Transverse colon (tissue), 4 donors: ENCODE results near the gene PRR33. TPM values are rescaled to one million over a fixed set of nuclear protein-coding genes. Genes with fewer than 3 reads are reported as not detected.
"Not testable (repeated sequence)": the region's sequence is repeated elsewhere in the genome, so short reads cannot be mapped to it uniquely, and the experiment has no call there.

Experiments used
- DNase-seq: peaks from one replicate; pipeline ENCODE4 v3.0.0-alpha.2; 2019
- H3K27ac ChIP-seq, 4 donors: fragments of 200-600 bp; sonication (generic); 2 replicates each; pipeline ENCODE4 v1.5.1; 2016 to 2018; ENCODE audit warnings: inconsistent platforms in 4 of 4
- H3K27me3 ChIP-seq: fragments of 200-600 bp; sonication (generic); 2 replicates; pipeline ENCODE4 v1.5.1; 2017; ENCODE audit warnings: inconsistent platforms
- H3K36me3 ChIP-seq, 4 donors: fragments of 200-600 bp; sonication (generic); 2 replicates each; pipeline ENCODE4 v1.5.1; 2017 to 2019; ENCODE audit warnings: inconsistent platforms in 4 of 4
- H3K4me1 ChIP-seq, 4 donors: fragments of 200-600 bp; sonication (generic); 2 replicates each; pipeline ENCODE4 v1.5.1; 2017 to 2020; ENCODE audit warnings: inconsistent platforms in 4 of 4
- H3K4me3 ChIP-seq, 4 donors: fragments of 200-600 bp; sonication (generic); 1 replicate in 1 of 4; 2 replicates in 3 of 4; pipeline versions ENCODE4 v1.5.1 to v1.6.1; 2017 to 2019; ENCODE audit warnings: inconsistent platforms in 4 of 4
- H3K9me3 ChIP-seq, 2 donors: fragments of 200-600 bp; sonication (generic); 2 replicates each; pipeline ENCODE4 v1.5.1; 2017 to 2019; ENCODE audit warnings: inconsistent platforms in 2 of 2
- EP300 ChIP-seq: sonication (generic); formaldehyde crosslinking; IDR thresholded peaks from one replicate; pipeline ENCODE4 v1.6.1; 2017; ENCODE audit warnings: antibody characterized with exemption, low read depth
- POLR2A ChIP-seq: fragments of 450-650 bp; IDR thresholded peaks from one replicate; pipeline ENCODE4 v1.6.1; 2016; ENCODE audit warnings: antibody characterized with exemption, mild to moderate bottlenecking, moderate library complexity
- POLR2AphosphoS5 ChIP-seq, 3 donors: sonication (generic); formaldehyde crosslinking; IDR thresholded peaks; one replicate each; pipeline ENCODE4 v1.6.1; 2016; ENCODE audit warnings: antibody characterized with exemption in 3 of 3
- WGBS, 2 donors: methylation state at CpG; one replicate each; pipeline ENCODE4 v1.1.5; 2018; ENCODE audit warnings: low coverage in 1 of 2; 5-methylcytosine and 5-hydroxymethylcytosine counted together
- in situ Hi-C, 4 donors: fragments of 200-750 bp; cut with MboI; loops; one replicate each; pipeline versions ENCODE4 v1.15.0 to v1.15.1; 2017; ENCODE audit warnings: low sequenced_read_pairs in 3 of 4, low pct_ligation_motif_present in 1 of 4, low pct_unique_long_range_greater_than_20kb in 1 of 4
- intact Hi-C: fragments of 100-400 bp; cut with DNase I; formaldehyde crosslinking; loops from one replicate; pipeline ENCODE4 v1.15.1; 2023; ENCODE audit warnings: low total_unique reads
- total RNA-seq, 4 donors: library from RNA; depleted of rRNA; stranded (reverse); fragments of >200 nt; gene quantifications; one replicate each; pipeline ENCODE4 v1.1.0, GENCODE V29; 2016
- TF ChIP-seq, protein P1 (sequence below), 5 experiments: fragments of 200-600 bp in 3 of 5; fragments of 450-650 bp in 2 of 5; sonication (generic) in 3 of 5; IDR thresholded peaks; 1 replicate in 2 of 5; 2 replicates in 3 of 5; pipeline ENCODE4 v1.5.1; 2016 to 2017; ENCODE audit warnings: antibody characterized with exemption in 5 of 5, inconsistent platforms in 3 of 5, mild to moderate bottlenecking in 2 of 5, moderate library complexity in 1 of 5

PRR33 gene
- total RNA-seq, 4 donors from 2014 or later = not detected

GRCh38 chr11:1876361-1877063 is 15.2 kb downstream of the PRR33 start:
- no peaks in the 10 kb centered on the region for H3K36me3 ChIP-seq
- no peaks in the 10 kb centered on the region for H3K27me3 ChIP-seq
- 20 to 27% methylated on average over 2 to 22 of the region's 26 CpGs for WGBS, 2 donors
- peak; percentile 60 for DNase-seq
- intact Hi-C loops (no loop called here), in situ Hi-C loops (no loop called here)
- peak overlapping the region; percentile 60 to 74 (median 67) for H3K27ac ChIP-seq
- H3K4me3 ChIP-seq = no peak overlapping the region
- TF ChIP-seq POLR2A (peak; percentile 19), EP300 (no peak), POLR2AphosphoS5 (IDR thresholded peaks at IDR 0.05) (peak in 1 of 3 donors; percentile 4)
- TF ChIP-seq, protein P1, sequence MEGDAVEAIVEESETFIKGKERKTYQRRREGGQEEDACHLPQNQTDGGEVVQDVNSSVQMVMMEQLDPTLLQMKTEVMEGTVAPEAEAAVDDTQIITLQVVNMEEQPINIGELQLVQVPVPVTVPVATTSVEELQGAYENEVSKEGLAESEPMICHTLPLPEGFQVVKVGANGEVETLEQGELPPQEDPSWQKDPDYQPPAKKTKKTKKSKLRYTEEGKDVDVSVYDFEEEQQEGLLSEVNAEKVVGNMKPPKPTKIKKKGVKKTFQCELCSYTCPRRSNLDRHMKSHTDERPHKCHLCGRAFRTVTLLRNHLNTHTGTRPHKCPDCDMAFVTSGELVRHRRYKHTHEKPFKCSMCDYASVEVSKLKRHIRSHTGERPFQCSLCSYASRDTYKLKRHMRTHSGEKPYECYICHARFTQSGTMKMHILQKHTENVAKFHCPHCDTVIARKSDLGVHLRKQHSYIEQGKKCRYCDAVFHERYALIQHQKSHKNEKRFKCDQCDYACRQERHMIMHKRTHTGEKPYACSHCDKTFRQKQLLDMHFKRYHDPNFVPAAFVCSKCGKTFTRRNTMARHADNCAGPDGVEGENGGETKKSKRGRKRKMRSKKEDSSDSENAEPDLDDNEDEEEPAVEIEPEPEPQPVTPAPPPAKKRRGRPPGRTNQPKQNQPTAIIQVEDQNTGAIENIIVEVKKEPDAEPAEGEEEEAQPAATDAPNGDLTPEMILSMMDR (IDR thresholded peaks at IDR 0.05) = peak; percentile 48 to 64 (median 55)
- peaks cover 0 to 58% (median 13%) of the 10 kb centered on the region in 4 donors for H3K4me1 ChIP-seq
- no peaks in the 10 kb centered on the region for H3K9me3 ChIP-seq

GRCh38 chr11:1875851-1876301 is 15.8 kb downstream of the PRR33 start:
- H3K9me3 ChIP-seq, intact Hi-C loops, in situ Hi-C loops, H3K4me3 ChIP-seq, H3K36me3 ChIP-seq, DNase-seq, H3K27me3 ChIP-seq: not testable (repeated sequence)
- Histone ChIP-seq H3K4me1 (peaks cover 0 to 53% (median 11%) of the 10 kb centered on the region in 4 donors), H3K27ac (peak overlapping the region; percentile 60 to 74 (median 67))
- 71% methylated on average over 13 of the region's 13 CpGs; no CpG with 5 or more reads in 1 of the 2 donors for WGBS, 2 donors

DNA sequence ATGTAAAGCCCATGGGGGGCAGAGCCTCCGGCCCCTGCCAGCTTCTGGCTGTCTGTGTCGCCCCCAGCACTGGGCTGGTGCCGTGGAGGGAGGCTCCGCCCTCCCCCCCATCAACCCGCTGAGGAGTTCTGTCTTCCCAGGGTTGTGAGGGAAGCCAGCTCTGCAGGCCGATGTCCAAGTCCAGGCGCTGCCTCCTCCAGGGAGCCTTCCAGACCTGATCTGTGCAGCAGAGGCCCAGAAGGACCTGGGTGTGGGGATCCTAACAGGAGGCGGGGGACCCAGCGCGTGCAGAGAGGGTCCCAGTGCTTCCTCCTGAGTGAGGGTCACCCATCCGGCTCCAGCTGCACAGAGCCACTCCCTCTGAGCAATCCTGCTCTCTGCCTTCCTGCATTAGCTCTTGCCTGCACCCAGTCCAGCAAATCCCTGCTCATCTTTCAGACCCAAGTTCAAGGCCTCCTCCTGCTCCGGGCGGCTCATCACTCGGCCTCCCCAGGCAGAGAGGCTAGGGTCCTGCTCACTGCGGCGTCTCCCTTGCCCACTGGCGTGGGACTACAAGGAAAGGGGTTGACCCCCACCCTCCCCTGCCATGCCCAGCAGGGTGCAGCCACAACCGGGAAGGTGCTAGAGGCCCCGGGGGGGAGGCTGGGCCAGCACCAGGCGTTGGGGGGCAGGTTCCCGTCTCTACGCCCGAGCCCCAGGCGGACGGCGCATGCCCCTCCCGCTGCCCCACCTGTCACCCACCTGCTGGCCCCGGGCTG is 16.4 kb downstream of the PRR33 start:
- intact Hi-C loops = no loop called here
- Histone ChIP-seq H3K27ac (peak overlapping the region; percentile 60 to 74 (median 67)), H3K4me1 (peaks cover 0 to 53% (median 14%) of the 10 kb centered on the region in 4 donors), H3K9me3 (no peaks in the 10 kb centered on the region), H3K27me3 (no peaks in the 10 kb centered on the region), H3K4me3 (no peak overlapping the region), H3K36me3 (no peaks in the 10 kb centered on the region)
- 65% methylated on average over 25 of the region's 28 CpGs; no CpG with 5 or more reads in 1 of the 2 donors for WGBS, 2 donors
- peak; percentile 7 for DNase-seq
- TF ChIP-seq EP300 (no peak), POLR2A (no peak), POLR2AphosphoS5 (IDR thresholded peaks at IDR 0.05) (no peak)
- TF ChIP-seq, protein P1 (IDR thresholded peaks at IDR 0.05) = no peak
- in situ Hi-C loops = no loop called here

DNA sequence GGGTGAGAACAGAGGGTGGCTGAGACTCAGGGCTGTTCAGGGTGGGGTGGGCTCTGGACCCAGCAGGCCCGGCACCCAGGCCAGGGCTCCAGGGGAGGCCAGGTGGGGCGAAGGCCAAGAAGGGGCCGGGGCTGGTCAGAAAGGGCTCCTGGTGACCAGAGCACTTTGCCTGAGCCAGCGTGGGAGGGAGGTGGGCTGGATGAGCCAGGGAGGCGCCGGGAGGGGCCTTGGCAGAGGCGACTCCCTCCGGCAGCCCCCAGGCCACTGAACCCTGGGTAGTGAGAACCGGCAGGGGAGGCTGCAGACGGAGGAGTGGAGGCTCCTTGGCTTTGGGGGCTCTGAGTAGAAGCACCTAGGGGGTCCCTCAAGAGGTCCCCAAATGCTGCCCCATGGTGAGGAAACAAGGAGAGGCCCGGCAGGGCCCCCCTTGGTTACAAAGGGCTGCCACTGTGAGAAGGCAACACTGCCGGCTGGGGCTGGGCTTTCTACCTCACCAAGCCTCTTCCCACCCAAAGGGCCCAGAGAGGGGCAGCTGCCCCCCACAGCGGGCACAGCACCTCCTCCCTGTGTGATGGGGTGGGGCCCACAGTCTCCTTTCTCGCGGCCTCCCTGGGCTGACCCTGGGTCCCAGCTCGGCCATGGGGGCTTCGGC is 17.1 kb downstream of the PRR33 start:
- Histone ChIP-seq H3K4me1 (peaks cover 0 to 53% (median 14%) of the 10 kb centered on the region in 4 donors), H3K27ac (peak overlapping the region; percentile 60 to 74 (median 67))
- H3K9me3 ChIP-seq, H3K27me3 ChIP-seq, H3K36me3 ChIP-seq, intact Hi-C loops, in situ Hi-C loops, H3K4me3 ChIP-seq: not testable (repeated sequence)
- DNase-seq = peak; percentile 7
- WGBS, 2 donors = 73% methylated on average over 14 of the region's 17 CpGs; no CpG with 5 or more reads in 1 of the 2 donors

DNA sequence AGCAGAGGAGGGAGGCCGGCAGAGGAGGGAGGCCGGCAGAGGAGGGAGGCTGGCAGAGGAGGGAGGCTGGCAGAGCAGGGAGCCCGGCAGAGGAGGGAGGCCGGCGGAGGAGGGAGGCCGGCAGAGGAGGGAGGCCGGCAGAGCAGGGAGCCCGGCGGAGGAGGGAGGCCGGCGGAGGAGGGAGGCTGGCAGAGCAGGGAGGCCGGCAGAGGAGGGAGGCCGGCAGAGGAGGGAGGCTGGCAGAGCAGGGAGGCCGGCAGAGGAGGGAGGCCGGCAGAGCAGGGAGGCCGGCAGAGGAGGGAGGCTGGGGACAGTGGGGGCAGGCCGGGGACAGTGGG is 17.9 kb downstream of the PRR33 start:
- WGBS, 2 donors = 62 to 78% methylated on average over 12 to 16 of the region's 17 CpGs
- intact Hi-C loops, H3K27me3 ChIP-seq, DNase-seq, H3K9me3 ChIP-seq, in situ Hi-C loops, H3K36me3 ChIP-seq, H3K4me3 ChIP-seq: not testable (repeated sequence)
- Histone ChIP-seq H3K4me1 (peaks cover 0 to 56% (median 14%) of the 10 kb centered on the region in 4 donors), H3K27ac (peak overlapping the region; percentile 39 to 71 (median 53))
